ENCODE data around the gene ALKAL2. TPM values are rescaled to one million over a fixed set of nuclear protein-coding genes. Genes with fewer than 3 reads are reported as not detected.
"Not testable (repeated sequence)": the region's sequence is repeated elsewhere in the genome, so short reads cannot be mapped to it uniquely, and the experiment has no call there.

The ALKAL2 gene
- total RNA-seq, 1 experiment from 2014 or later: not detected

DNA sequence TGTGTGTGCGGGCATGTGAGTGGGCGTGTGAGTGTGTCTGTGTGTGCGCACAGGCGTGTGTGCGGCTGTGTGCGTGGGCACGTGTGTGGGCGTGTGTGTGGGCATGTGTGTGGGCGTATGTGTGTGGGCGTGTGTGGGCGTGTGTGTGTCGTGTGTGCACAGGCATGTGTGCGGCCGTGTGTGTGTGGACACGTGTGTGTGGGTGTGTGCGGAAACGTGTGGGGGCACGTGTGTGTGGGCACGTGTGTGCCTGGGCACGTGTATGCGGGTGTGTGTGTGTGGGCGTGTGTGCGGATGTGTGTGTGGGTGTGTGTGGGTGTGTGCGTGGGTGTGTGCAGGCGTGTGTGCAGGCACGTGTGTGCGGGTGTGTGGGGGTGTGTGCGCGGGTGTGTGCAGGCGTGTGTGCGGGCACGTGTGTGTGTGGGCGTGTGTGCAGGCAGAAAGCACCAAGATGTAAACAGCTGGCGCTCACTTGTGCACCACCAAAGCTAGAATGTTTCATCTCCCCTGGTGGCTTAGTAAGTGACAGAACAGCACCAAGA lies 31.2 kb upstream of the ALKAL2 start:
- no peak for DNase-seq
- H3K36me3 Mint-ChIP-seq (ENCODE audit: insufficient read depth, unreplicated experiment): no peaks in the 10 kb centered on the region
- no peak overlapping the region for H3K27ac Mint-ChIP-seq (ENCODE audit: unreplicated experiment)
- TF ChIP-seq, protein P1, sequence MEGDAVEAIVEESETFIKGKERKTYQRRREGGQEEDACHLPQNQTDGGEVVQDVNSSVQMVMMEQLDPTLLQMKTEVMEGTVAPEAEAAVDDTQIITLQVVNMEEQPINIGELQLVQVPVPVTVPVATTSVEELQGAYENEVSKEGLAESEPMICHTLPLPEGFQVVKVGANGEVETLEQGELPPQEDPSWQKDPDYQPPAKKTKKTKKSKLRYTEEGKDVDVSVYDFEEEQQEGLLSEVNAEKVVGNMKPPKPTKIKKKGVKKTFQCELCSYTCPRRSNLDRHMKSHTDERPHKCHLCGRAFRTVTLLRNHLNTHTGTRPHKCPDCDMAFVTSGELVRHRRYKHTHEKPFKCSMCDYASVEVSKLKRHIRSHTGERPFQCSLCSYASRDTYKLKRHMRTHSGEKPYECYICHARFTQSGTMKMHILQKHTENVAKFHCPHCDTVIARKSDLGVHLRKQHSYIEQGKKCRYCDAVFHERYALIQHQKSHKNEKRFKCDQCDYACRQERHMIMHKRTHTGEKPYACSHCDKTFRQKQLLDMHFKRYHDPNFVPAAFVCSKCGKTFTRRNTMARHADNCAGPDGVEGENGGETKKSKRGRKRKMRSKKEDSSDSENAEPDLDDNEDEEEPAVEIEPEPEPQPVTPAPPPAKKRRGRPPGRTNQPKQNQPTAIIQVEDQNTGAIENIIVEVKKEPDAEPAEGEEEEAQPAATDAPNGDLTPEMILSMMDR (IDR thresholded peaks at IDR 0.05; ENCODE audit: unreplicated experiment): no peak
- H3K4me1 Mint-ChIP-seq (ENCODE audit: low read depth, unreplicated experiment): no peaks in the 10 kb centered on the region
- H3K9me3 Mint-ChIP-seq (ENCODE audit: low read depth, unreplicated experiment): peaks cover 18% of the 10 kb centered on the region
- H3K27me3 Mint-ChIP-seq (ENCODE audit: unreplicated experiment): no peaks in the 10 kb centered on the region
- CTCF ChIA-PET: no interaction called here
- intact Hi-C loops (cut with micrococcal nuclease; ENCODE audit: unreplicated experiment): no loop called here
- BruUV-seq (replicated peaks): no TSS peak
- H3K4me3 Mint-ChIP-seq (ENCODE audit: low read depth, unreplicated experiment): no peak overlapping the region

DNA sequence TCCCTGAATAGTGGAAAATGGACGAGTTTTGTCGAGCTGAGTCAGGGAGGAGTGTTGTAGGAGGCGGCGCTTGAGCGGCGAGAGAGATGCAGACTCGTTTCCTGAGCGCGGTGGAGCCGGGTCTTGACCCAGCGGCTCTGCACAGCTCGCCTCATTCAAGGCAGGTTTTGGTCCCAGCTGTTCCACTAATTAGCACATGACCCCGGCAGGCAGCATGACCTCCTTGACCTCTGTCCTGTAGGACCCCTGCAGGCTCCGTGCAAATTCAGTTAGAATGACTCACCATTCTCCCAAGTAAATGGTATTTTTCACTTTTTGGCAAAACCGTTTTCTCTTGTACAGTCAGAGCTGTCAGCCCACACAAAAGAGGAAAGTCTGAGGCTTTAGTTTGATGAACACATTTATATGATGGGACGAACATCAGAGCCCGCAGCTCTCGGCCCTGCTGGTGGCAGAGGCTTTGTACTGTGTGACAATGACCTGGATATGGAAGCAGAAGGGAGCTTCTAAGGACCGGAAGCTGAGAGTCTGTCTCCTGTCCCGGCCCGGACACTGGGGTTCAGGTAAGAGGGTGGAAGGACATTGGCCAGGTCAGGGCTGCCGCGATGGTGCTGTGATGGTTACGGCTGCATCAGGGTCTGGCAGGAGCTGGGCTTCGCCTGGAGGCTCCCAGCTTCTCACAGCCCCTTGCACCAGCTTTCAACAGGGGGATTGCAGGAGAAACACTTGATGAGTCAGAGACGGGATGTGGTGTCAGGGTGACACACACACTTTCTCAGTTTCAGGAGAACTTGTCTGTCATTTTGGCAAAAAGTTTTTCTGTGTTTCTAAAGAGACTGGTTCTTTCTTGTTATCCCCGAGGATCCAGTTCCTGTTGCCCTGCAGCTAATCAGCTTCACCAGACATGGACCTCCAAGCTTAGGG lies 29.9 kb upstream of the ALKAL2 start:
- Mint-ChIP-seq H3K36me3 (ENCODE audit: insufficient read depth, unreplicated experiment) (no peaks in the 10 kb centered on the region), H3K4me3 (ENCODE audit: low read depth, unreplicated experiment) (no peak overlapping the region), H3K27me3 (ENCODE audit: unreplicated experiment) (no peaks in the 10 kb centered on the region), H3K9me3 (ENCODE audit: low read depth, unreplicated experiment) (peaks cover 22% of the 10 kb centered on the region), H3K27ac (ENCODE audit: unreplicated experiment) (no peak overlapping the region), H3K4me1 (ENCODE audit: low read depth, unreplicated experiment) (no peaks in the 10 kb centered on the region)
- BruUV-seq (replicated peaks): no TSS peak
- TF ChIP-seq, protein P1 (IDR thresholded peaks at IDR 0.05; ENCODE audit: unreplicated experiment): no peak
- CTCF ChIA-PET: no interaction called here
- DNase-seq: no peak
- intact Hi-C loops (cut with micrococcal nuclease; ENCODE audit: unreplicated experiment): no loop called here

- Mint-ChIP-seq H3K4me1 (ENCODE audit: low read depth, unreplicated experiment) (no peaks in the 10 kb centered on the region), H3K9me3 (ENCODE audit: low read depth, unreplicated experiment) (peaks cover 20% of the 10 kb centered on the region), H3K4me3 (ENCODE audit: low read depth, unreplicated experiment) (no peak overlapping the region), H3K27ac (ENCODE audit: unreplicated experiment) (no peak overlapping the region), H3K36me3 (ENCODE audit: insufficient read depth, unreplicated experiment) (no peaks in the 10 kb centered on the region), H3K27me3 (ENCODE audit: unreplicated experiment) (no peaks in the 10 kb centered on the region)
- BruUV-seq (replicated peaks): no TSS peak
- intact Hi-C loops (cut with micrococcal nuclease; ENCODE audit: unreplicated experiment): no loop called here
- TF ChIP-seq, protein P1 (IDR thresholded peaks at IDR 0.05; ENCODE audit: unreplicated experiment): no peak
- CTCF ChIA-PET: no interaction called here
- DNase-seq: no peak
Observed at GRCh38 chr2:316381-316780, 28.5 kb upstream of the ALKAL2 start.

DNA sequence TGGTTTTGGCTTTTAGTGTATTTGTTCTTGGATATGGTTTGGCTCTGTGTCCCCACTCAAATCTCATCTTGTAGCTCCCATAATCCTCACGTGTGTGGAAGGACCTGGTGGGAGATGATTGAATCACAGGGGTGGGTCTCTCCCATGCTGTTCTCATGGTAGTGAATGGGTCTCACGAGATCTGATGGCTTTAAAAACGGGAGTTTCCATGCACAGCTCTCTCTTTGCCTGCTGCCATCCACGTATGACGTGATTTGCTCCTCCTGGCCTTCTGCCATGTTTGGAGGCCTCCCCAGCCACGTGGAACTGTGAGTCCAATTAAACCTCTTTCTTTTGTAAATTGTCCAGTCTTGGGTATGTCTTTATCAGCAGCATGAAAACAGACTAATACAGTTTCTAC lies 28.0 kb upstream of the ALKAL2 start:
- H3K9me3 Mint-ChIP-seq (ENCODE audit: low read depth, unreplicated experiment): peaks cover 20% of the 10 kb centered on the region
- not testable (repeated sequence) for BruUV-seq (replicated peaks)

More for the DNA sequence above, 28.0 kb upstream of the ALKAL2 start:
- CTCF ChIA-PET; H3K27ac Mint-ChIP-seq (ENCODE audit: unreplicated experiment); H3K4me1 Mint-ChIP-seq (ENCODE audit: low read depth, unreplicated experiment); H3K27me3 Mint-ChIP-seq (ENCODE audit: unreplicated experiment); DNase-seq; H3K36me3 Mint-ChIP-seq (ENCODE audit: insufficient read depth, unreplicated experiment); H3K4me3 Mint-ChIP-seq (ENCODE audit: low read depth, unreplicated experiment); intact Hi-C loops (cut with micrococcal nuclease; ENCODE audit: unreplicated experiment): not testable (repeated sequence)
